ENCODE data around the gene CTNND1.

CTNND1 gene

DNA sequence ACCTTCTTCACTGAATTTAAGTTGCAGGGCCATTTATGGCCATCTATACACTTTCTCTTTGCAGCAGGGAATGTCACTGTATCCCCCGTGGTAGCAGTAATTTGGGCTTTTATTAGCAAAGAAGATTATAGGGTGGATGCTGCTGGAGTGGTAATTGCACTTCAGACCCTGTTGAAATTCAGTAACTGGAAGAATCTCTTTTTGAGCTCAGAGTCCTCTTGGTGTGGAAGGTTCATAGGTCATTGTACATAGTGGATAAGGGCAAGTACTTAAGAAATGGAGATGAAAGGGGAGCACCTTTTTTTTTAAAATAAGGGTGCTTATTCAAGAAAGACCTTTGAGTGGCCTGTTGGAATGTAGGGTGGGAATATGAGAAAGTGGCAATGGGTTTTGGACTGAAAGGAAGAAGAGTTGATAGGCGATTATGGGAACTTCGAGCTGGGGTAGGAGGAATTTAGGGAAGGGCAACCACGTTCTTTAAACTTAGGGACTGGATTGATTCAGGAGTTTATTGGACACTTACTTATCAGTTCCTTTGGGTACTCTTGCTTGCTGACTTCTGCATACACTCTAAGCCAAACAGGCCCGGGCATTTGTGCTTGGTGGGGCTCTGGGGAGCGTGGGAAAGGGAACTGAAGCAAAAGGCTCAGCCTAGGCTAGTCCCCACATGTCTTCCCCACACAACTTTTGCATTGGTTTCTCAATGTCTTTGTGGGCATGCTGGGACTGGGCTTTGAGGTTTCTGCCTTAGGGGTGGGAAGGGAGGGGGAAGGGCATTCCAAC, 26.5 kb downstream of the CTNND1 start:
- no peak for TF ChIP-seq CTCF (IDR thresholded peaks at IDR 0.05; ENCODE audit: low read depth, low read length)
- no peak overlapping the region for H3K4me3 ChIP-seq (replicated peaks in 1 of 2; ENCODE audit: low read depth in 2 of 2, low read length in 2 of 2)
- DNase-seq (ENCODE audit: low read depth in 2 of 2), result no peak

DNA sequence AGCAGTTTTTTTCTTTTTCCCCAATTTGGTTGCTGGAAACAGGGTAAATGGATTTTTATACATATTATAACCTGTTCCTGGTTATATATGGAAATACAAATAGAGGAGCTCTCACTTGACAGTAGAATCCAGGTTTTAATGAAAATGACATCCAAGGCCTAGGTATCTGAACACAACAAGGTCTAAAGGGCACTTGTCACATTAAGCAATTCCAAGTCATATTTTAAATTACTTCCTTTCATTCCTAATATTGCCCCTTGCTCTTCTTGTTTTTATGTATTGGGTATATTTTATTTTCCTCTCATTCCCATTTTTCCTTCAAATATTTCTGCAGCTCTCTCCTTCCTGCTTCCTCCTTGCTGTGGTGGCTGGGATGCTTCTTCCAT, 27.1 kb downstream of the CTNND1 start:
- H3K4me3 ChIP-seq (replicated peaks in 1 of 2; ENCODE audit: low read depth in 2 of 2, low read length in 2 of 2), result no peak overlapping the region
- no peak for DNase-seq (ENCODE audit: low read depth in 2 of 2)
- no peak for TF ChIP-seq CTCF (IDR thresholded peaks at IDR 0.05; ENCODE audit: low read depth, low read length)

- TF ChIP-seq CTCF (IDR thresholded peaks at IDR 0.05; ENCODE audit: low read depth, low read length), result no peak
- H3K4me3 ChIP-seq (replicated peaks in 1 of 2; ENCODE audit: low read depth in 2 of 2, low read length in 2 of 2), result no peak overlapping the region
- DNase-seq (ENCODE audit: low read depth in 2 of 2), result no peak
Observed at GRCh38 chr11:57791321-57792059, 29.9 kb downstream of the CTNND1 start.

DNA sequence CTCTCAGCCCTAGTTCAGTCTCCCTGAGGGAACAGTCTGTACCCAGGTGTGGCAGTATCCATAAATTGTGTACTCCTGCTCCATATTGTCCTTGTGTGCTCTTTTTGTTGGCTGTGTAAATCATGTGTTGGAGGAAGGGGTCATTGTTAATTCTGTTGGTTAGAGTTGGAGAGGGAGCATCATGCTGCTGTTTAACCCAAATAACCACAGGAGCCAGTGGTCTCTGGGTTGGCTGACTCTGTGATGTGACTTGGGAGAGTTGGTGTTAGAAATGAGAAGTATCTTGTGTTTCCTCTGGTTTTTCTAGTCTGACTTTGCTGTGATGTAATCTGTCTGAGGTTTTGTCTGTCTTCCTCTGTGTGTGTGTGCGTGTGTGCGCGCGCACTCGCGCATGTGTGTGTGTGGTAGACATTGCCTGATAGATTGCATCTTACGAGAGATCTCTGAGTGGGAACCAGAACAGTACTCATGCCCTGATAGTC, 30.5 kb downstream of the CTNND1 start:
- TF ChIP-seq CTCF (IDR thresholded peaks at IDR 0.05; ENCODE audit: low read depth, low read length), result no peak
- no peak overlapping the region for H3K4me3 ChIP-seq (replicated peaks in 1 of 2; ENCODE audit: low read depth in 2 of 2, low read length in 2 of 2)
- DNase-seq (ENCODE audit: low read depth in 2 of 2), result peak; percentile 24 to 39

GRCh38 chr11:57792870-57793269, 31.3 kb downstream of the CTNND1 start:
- peak in 1 of 2 donors; percentile 29 for DNase-seq (ENCODE audit: low read depth in 2 of 2)

More at GRCh38 chr11:57792870-57793269, 31.3 kb downstream of the CTNND1 start:
- H3K4me3 ChIP-seq (replicated peaks in 1 of 2; ENCODE audit: low read depth in 2 of 2, low read length in 2 of 2), result no peak overlapping the region
- TF ChIP-seq CTCF (IDR thresholded peaks at IDR 0.05; ENCODE audit: low read depth, low read length), result no peak

All from cardiac fibroblast (primary cell).